Stimulated activated CD8-positive, alpha-beta memory T cell treated with anti-CD3 and anti-CD28 coated beads, Interleukin-7, amount 100 ng/mL, for 1 hour (primary cell): Measurements from ENCODE around the gene GRM3.

ENCODE experiments used
- DNase-seq, 2 donors: peaks; one replicate each; pipeline ENCODE4 v3.0.0-alpha.2; 2020; ENCODE audit warnings: low read depth in 2 of 2

GRM3 gene

DNA sequence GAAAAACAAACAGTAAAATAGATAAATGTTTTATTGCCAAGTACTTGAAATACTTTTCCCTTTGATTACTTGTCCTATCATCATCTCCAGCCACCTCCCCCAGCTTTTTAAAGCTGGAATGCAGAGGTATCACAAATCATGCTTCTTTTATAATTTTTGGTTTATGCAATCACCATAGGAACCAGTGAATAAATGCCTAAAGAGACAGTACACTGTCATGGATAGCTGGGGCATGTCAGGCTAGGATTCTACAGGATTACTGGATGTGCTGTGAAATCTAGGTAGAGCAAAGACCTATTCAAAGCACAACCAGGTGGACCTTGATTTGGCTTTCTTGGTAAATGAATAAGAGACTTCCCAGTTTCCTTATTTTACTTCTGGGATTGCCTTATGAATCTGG, 257.2 kb downstream of the GRM3 start:
- no peak for DNase-seq

DNA sequence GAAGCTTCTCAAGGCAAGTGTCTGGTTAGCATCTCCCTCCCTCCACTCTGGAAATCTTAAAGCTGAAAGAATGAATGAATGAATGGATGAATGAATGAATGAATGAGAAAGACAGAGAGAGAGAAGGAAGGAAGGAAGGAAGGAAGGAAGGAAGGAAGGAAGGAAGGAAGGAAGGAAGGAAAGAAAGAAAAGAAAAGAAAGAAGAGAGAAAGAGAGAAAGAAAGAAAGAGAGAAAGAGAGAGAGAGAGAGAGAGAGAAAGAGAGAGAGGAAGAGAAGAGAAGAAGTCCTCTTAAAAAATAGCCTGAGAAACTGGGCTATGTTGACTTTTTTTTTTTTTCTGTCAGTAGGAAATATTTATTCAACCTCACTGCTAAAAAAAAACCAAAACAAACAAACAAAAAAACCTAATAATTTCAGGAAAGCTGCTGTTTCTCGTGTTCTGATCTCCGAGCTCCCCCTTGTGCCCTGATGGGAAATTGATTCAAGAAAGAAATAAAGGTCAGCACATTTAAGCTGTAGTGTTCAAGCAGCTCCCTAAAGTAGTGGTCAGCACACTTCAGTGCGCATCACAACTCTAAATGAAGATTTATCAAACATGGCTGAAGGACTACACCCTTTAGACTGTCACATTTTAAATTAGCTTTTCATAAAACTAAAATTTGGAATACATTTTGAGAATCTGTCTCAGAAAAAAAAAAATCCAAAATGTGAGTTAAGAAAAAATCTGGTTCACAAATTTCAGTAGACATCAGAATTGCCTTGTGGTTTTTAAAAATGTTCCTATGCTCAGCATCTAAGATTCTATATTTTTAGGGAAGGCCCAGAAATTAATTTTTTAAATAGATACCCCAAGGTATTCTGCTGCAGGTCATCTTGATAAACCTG, 261.5 kb downstream of the GRM3 start:
- DNase-seq, result no peak

DNA sequence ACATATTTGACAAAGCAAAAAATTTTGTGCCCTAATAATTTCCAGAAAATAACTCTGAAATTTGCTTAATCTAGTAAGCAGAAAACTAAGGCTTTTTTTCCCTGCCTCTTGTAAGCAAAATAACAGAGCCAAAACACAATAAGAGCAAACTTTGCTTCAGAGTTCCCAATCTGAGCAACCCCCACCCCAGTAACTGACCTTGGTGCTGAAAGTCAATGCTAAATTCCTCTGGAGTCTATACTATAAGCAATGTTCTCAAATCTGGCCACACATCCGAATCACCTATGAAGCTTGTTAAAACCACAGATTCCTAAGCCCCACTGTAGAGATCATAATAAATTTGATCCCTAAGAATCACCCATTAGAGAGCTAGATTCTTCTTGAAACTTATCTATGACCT, 265.2 kb downstream of the GRM3 start:
- no peak for DNase-seq

DNA sequence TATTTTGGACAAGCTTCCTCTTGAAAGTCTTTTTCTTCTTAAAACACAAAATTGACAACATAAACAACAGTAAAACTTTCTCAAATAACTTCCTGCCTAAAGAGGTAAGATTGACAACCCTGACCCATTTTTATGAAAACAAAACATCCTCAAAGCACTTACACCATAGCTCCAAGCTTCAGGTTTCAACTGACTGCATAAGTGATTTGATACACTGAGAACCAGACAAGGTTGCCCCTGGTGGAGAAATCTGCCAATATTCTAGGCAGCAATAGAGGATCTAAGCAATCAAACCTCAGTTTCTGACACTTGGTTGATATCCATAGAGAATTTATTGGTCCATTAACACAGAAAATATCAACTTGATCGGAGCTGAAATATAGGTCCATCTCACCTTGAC, 267.9 kb downstream of the GRM3 start:
- DNase-seq, result no peak

DNA sequence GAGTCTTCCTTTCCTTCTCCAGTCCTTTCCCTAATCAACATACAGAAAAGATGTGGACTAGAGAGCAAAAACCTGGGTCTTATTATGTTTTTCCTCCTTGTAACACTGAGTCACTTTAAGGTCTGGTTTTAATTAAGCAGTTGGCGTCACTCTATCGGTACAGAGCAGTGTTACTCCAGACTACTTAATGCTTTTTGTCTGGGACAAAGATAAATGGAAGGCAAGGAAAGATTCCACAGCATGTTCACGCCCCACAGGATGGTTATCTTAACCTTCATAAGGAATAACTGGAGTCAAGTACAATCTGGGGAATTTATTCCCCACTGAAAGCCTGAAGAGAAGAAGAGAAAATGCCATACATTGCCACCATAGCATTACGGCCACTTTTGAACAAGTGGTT, 270.0 kb downstream of the GRM3 start:
- no peak for DNase-seq
